SW 1271 (cell line): Measurements from ENCODE around the gene THEM4.
"Not testable (repeated sequence)": the region's sequence is repeated elsewhere in the genome, so short reads cannot be mapped to it uniquely, and the experiment has no call there.

ENCODE experiments used
- DNase-seq, 2 experiments: peaks; one replicate each; lab custom pipeline; 2025; lab: John Stamatoyannopoulos, UW

The THEM4 gene

GRCh38 chr1:151934048-151934493, 24.8 kb upstream of the THEM4 start:
- DNase-seq = peak; percentile 11 to 56

- DNase-seq = no peak
Measured at GRCh38 chr1:151924691-151925587, 15.6 kb upstream of the THEM4 start.

- no peak for DNase-seq
Measured at GRCh38 chr1:151923422-151923821, 14.1 kb upstream of the THEM4 start.

- DNase-seq = no peak
Measured at GRCh38 chr1:151920149-151920548, 10.8 kb upstream of the THEM4 start.

GRCh38 chr1:151918819-151919610, 9.7 kb upstream of the THEM4 start:
- DNase-seq = no peak

- no peak for DNase-seq
Measured at GRCh38 chr1:151918156-151918555, 8.8 kb upstream of the THEM4 start.

GRCh38 chr1:151916726-151917370, 7.5 kb upstream of the THEM4 start:
- no peak for DNase-seq

GRCh38 chr1:151915061-151915686, 5.9 kb upstream of the THEM4 start:
- DNase-seq = no peak

GRCh38 chr1:151914076-151914475, 4.8 kb upstream of the THEM4 start:
- no peak for DNase-seq

GRCh38 chr1:151912973-151913372, 3.7 kb upstream of the THEM4 start:
- no peak for DNase-seq

GRCh38 chr1:151908228-151908691, 1.1 kb downstream of the THEM4 start:
- DNase-seq = no peak

GRCh38 chr1:151907363-151908139, 1.8 kb downstream of the THEM4 start:
- DNase-seq = no peak

- DNase-seq = not testable (repeated sequence)
Measured at GRCh38 chr1:151906324-151906645, 3.0 kb downstream of the THEM4 start.

GRCh38 chr1:151905443-151906323, 3.6 kb downstream of the THEM4 start:
- DNase-seq = not testable (repeated sequence)

- DNase-seq = no peak
Measured at GRCh38 chr1:151905070-151905442, 4.3 kb downstream of the THEM4 start.

GRCh38 chr1:151902858-151903257, 6.5 kb downstream of the THEM4 start:
- no peak for DNase-seq

- not testable (repeated sequence) for DNase-seq
Measured at GRCh38 chr1:151900804-151901203, 8.5 kb downstream of the THEM4 start.

- no peak for DNase-seq
Measured at GRCh38 chr1:151898519-151898991, 10.8 kb downstream of the THEM4 start.

GRCh38 chr1:151897991-151898431, 11.3 kb downstream of the THEM4 start:
- DNase-seq = no peak
